ENCODE measurements around the gene TFAM. TPM values are rescaled to one million over a fixed set of nuclear protein-coding genes. Genes with fewer than 3 reads are reported as not detected.
"Not testable (repeated sequence)": the region's sequence is repeated elsewhere in the genome, so short reads cannot be mapped to it uniquely, and the experiment has no call there.

The TFAM gene
- total and polyA plus RNA-seq, 4 donors: 12.5 to 22.9 (median 18.4) TPM

DNA sequence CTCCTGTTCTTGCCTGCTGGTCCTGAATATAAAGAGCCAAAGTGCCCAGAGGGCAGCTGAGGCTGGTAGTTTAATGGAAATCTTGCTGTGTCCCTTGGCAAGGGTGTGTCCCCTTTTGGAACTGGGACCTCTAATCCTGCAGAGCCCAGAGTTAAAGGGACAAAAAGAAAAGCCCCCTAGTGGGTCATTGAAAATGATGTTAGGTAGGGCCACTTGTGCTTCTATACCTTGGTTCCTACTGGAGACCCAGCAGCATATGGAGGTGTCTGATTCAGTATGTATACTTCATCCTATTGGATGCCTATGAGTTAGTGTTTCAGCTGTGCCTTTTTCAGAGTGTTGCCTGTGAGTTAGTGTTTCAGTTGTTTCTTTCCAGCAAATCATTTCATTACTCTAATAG lies 30.5 kb downstream of the TFAM start:
- H3K27me3 ChIP-seq (ENCODE audit: control insufficient read depth in 4 of 4, insufficient read depth in 4 of 4, low read length in 3 of 4): no peaks in the 10 kb centered on the region
- H3K9me3 ChIP-seq (ENCODE audit: control insufficient read depth in 4 of 4, low read length in 3 of 4): no peaks in the 10 kb centered on the region
- H3K4me3 ChIP-seq (ENCODE audit: low read depth in 1 of 3, low read length in 3 of 3): no peak overlapping the region
- TF ChIP-seq FOXA1 (IDR thresholded peaks at IDR 0.05) (no peak), YY1 (IDR thresholded peaks at IDR 0.05) (no peak), GABPA (IDR thresholded peaks at IDR 0.05 in 1 of 2, conservative IDR thresholded peaks at IDR 0.05 in 1 of 2) (no peak)
- TF ChIP-seq, protein P1, sequence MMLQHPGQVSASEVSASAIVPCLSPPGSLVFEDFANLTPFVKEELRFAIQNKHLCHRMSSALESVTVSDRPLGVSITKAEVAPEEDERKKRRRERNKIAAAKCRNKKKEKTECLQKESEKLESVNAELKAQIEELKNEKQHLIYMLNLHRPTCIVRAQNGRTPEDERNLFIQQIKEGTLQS (IDR thresholded peaks at IDR 0.05): no peak
- TF ChIP-seq, protein P2, sequence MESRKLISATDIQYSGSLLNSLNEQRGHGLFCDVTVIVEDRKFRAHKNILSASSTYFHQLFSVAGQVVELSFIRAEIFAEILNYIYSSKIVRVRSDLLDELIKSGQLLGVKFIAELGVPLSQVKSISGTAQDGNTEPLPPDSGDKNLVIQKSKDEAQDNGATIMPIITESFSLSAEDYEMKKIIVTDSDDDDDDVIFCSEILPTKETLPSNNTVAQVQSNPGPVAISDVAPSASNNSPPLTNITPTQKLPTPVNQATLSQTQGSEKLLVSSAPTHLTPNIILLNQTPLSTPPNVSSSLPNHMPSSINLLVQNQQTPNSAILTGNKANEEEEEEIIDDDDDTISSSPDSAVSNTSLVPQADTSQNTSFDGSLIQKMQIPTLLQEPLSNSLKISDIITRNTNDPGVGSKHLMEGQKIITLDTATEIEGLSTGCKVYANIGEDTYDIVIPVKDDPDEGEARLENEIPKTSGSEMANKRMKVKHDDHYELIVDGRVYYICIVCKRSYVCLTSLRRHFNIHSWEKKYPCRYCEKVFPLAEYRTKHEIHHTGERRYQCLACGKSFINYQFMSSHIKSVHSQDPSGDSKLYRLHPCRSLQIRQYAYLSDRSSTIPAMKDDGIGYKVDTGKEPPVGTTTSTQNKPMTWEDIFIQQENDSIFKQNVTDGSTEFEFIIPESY (IDR thresholded peaks at IDR 0.05): no peak
- TF ChIP-seq, protein P3, sequence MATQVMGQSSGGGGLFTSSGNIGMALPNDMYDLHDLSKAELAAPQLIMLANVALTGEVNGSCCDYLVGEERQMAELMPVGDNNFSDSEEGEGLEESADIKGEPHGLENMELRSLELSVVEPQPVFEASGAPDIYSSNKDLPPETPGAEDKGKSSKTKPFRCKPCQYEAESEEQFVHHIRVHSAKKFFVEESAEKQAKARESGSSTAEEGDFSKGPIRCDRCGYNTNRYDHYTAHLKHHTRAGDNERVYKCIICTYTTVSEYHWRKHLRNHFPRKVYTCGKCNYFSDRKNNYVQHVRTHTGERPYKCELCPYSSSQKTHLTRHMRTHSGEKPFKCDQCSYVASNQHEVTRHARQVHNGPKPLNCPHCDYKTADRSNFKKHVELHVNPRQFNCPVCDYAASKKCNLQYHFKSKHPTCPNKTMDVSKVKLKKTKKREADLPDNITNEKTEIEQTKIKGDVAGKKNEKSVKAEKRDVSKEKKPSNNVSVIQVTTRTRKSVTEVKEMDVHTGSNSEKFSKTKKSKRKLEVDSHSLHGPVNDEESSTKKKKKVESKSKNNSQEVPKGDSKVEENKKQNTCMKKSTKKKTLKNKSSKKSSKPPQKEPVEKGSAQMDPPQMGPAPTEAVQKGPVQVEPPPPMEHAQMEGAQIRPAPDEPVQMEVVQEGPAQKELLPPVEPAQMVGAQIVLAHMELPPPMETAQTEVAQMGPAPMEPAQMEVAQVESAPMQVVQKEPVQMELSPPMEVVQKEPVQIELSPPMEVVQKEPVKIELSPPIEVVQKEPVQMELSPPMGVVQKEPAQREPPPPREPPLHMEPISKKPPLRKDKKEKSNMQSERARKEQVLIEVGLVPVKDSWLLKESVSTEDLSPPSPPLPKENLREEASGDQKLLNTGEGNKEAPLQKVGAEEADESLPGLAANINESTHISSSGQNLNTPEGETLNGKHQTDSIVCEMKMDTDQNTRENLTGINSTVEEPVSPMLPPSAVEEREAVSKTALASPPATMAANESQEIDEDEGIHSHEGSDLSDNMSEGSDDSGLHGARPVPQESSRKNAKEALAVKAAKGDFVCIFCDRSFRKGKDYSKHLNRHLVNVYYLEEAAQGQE (IDR thresholded peaks at IDR 0.05): no peak
- no peak for DNase-seq (ENCODE audit: low spot score)
- no peak overlapping the region for H3K9ac ChIP-seq (ENCODE audit: low read depth in 1 of 2, low read length in 2 of 2)
- peaks cover 0 to 5% (median 0%) of the 10 kb centered on the region in 4 donors for H3K4me1 ChIP-seq (ENCODE audit: control insufficient read depth in 4 of 4, insufficient read depth in 4 of 4, low read length in 3 of 4)
- no peaks in the 10 kb centered on the region for H3K36me3 ChIP-seq (ENCODE audit: control insufficient read depth in 4 of 4, insufficient read depth in 3 of 4, low read depth in 1 of 4, low read length in 3 of 4)
- no peak overlapping the region for H3K27ac ChIP-seq (ENCODE audit: low read depth in 1 of 2, low read length in 2 of 2)

DNA sequence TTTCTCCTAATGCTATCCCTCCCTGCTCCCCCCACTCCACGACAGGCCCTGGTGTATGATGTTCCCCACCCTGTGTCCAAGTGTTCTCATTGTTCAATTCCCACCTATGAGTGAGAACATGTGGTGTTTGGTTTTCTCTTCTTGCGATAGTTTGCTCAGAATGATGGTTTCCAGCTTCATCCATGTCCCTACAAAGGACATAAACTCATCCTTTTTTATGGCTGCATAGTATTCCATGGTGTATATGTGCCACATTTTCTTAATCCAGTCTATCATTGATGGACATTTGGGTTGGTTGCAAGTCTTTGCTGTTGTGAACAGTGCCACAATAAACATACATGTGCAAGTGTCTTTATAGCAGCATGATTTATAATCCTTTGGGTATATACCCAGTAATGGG lies 32.7 kb downstream of the TFAM start:
- not testable (repeated sequence) for H3K27ac ChIP-seq (ENCODE audit: low read depth in 1 of 2, low read length in 2 of 2); H3K9me3 ChIP-seq (ENCODE audit: control insufficient read depth in 4 of 4, low read length in 3 of 4); H3K27me3 ChIP-seq (ENCODE audit: control insufficient read depth in 4 of 4, insufficient read depth in 4 of 4, low read length in 3 of 4); H3K9ac ChIP-seq (ENCODE audit: low read depth in 1 of 2, low read length in 2 of 2); H3K4me3 ChIP-seq (ENCODE audit: low read depth in 1 of 3, low read length in 3 of 3); H3K36me3 ChIP-seq (ENCODE audit: control insufficient read depth in 4 of 4, insufficient read depth in 3 of 4, low read depth in 1 of 4, low read length in 3 of 4); DNase-seq (ENCODE audit: low spot score); H3K4me1 ChIP-seq (ENCODE audit: control insufficient read depth in 4 of 4, insufficient read depth in 4 of 4, low read length in 3 of 4)
- 86% methylated on average over 2 of the region's 2 CpGs for WGBS

DNA sequence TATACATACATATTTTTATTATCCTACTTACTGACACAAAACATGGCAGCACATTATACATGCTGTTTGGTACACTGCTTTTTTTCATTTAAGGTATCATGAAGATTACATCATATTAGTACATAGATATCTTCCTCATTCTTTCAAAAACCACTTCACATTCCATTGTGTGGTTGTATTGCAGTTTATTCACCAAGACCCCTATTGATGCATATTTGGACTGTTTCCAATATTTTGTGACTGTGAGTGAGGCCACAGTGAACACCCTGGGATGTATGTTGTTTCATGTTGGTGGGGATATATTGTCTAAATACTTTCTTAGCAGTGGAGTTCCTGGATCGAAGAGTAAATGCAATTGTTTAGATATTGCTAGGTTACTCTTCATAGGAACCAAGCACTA lies 39.0 kb downstream of the TFAM start:
- Histone ChIP-seq H3K36me3 (ENCODE audit: control insufficient read depth in 4 of 4, insufficient read depth in 3 of 4, low read depth in 1 of 4, low read length in 3 of 4) (no peaks in the 10 kb centered on the region), H3K9me3 (ENCODE audit: control insufficient read depth in 4 of 4, low read length in 3 of 4) (peaks cover 0 to 3% (median 0%) of the 10 kb centered on the region in 4 donors), H3K4me1 (ENCODE audit: control insufficient read depth in 4 of 4, insufficient read depth in 4 of 4, low read length in 3 of 4) (no peaks in the 10 kb centered on the region), H3K4me3 (ENCODE audit: low read depth in 1 of 3, low read length in 3 of 3) (no peak overlapping the region), H3K9ac (ENCODE audit: low read depth in 1 of 2, low read length in 2 of 2) (no peak overlapping the region), H3K27ac (ENCODE audit: low read depth in 1 of 2, low read length in 2 of 2) (no peak overlapping the region), H3K27me3 (ENCODE audit: control insufficient read depth in 4 of 4, insufficient read depth in 4 of 4, low read length in 3 of 4) (no peaks in the 10 kb centered on the region)
- 94% methylated on average over 1 of the region's 1 CpG for WGBS
- no peak for DNase-seq (ENCODE audit: low spot score)
- TF ChIP-seq EGR1 (IDR thresholded peaks at IDR 0.05; ENCODE audit: low read depth in 2 of 2): no peak
- TF ChIP-seq RXRA (IDR thresholded peaks at IDR 0.05): no peak
- TF ChIP-seq, protein P4, sequence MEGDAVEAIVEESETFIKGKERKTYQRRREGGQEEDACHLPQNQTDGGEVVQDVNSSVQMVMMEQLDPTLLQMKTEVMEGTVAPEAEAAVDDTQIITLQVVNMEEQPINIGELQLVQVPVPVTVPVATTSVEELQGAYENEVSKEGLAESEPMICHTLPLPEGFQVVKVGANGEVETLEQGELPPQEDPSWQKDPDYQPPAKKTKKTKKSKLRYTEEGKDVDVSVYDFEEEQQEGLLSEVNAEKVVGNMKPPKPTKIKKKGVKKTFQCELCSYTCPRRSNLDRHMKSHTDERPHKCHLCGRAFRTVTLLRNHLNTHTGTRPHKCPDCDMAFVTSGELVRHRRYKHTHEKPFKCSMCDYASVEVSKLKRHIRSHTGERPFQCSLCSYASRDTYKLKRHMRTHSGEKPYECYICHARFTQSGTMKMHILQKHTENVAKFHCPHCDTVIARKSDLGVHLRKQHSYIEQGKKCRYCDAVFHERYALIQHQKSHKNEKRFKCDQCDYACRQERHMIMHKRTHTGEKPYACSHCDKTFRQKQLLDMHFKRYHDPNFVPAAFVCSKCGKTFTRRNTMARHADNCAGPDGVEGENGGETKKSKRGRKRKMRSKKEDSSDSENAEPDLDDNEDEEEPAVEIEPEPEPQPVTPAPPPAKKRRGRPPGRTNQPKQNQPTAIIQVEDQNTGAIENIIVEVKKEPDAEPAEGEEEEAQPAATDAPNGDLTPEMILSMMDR (IDR thresholded peaks at IDR 0.05; ENCODE audit: low read depth, low read length, missing input control): no peak
- TF ChIP-seq, protein P3 (IDR thresholded peaks at IDR 0.05): no peak
- TF ChIP-seq, protein P2 (IDR thresholded peaks at IDR 0.05): no peak
- no peak for TF ChIP-seq SP1 (IDR thresholded peaks at IDR 0.05)
- TF ChIP-seq GABPA (IDR thresholded peaks at IDR 0.05 in 1 of 2, conservative IDR thresholded peaks at IDR 0.05 in 1 of 2): no peak
- no peak for TF ChIP-seq RAD21 (IDR thresholded peaks at IDR 0.05)
- TF ChIP-seq FOXA2 (IDR thresholded peaks at IDR 0.05): no peak
- TF ChIP-seq, protein P5, sequence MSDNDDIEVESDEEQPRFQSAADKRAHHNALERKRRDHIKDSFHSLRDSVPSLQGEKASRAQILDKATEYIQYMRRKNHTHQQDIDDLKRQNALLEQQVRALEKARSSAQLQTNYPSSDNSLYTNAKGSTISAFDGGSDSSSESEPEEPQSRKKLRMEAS (IDR thresholded peaks at IDR 0.05): no peak

Data from liver (tissue), 9 donors.